H1 (cell line): Measurements from ENCODE around the gene TCF19. TPM values are rescaled to one million over a fixed set of nuclear protein-coding genes. Genes with fewer than 3 reads are reported as not detected.

Source experiments
- CTCF ChIA-PET: fragments of 300-600 bp; sonication (Branson Sonifier 250); formaldehyde crosslinking; loops from one replicate; lab custom pipeline; 2021; ENCODE audit not compliant: partially characterized antibody; lab: Charles Lee
- POLR2A ChIA-PET: fragments of 300-600 bp; sonication (Branson Sonifier 250); formaldehyde crosslinking; loops from one replicate; lab custom pipeline; 2021; ENCODE audit warnings: inconsistent platforms; ENCODE audit not compliant: partially characterized antibody; lab: Charles Lee
- DNase-seq, 2 experiments: peaks; one replicate each; pipeline versions ENCODE4 v3.0.0 to v3.0.0-alpha.2; 2010 to 2022; ENCODE audit warnings: low spot score in 2 of 2, low read depth in 1 of 2, mixed read lengths in 1 of 2
- FAIRE-seq: peaks from 2 replicates; lab custom pipeline; 2011; peaks lifted over from hg19 to GRCh38; lab: Jason Lieb, UNC
- H2AFZ ChIP-seq: 2 replicates; pipeline ENCODE4 v1.8.1; 2012; ENCODE audit warnings: low read length, inconsistent platforms
- H2AK5ac ChIP-seq: 2 replicates; pipeline ENCODE4 v1.6.1; 2013; ENCODE audit warnings: low read depth, low read length
- H2BK120ac ChIP-seq: replicated peaks from 2 replicates; pipeline ENCODE3; 2013; ENCODE audit warnings: low read depth, low read length, inconsistent platforms
- H2BK12ac ChIP-seq: 2 replicates; pipeline ENCODE4 v1.6.1; 2013; ENCODE audit warnings: low read depth, low read length
- H2BK15ac ChIP-seq: 2 replicates; pipeline ENCODE4 v1.6.1; 2013; ENCODE audit warnings: low read length
- H2BK20ac ChIP-seq: 2 replicates; pipeline ENCODE4 v1.6.1; 2013; ENCODE audit warnings: low read length
- H2BK5ac ChIP-seq: 2 replicates; pipeline ENCODE4 v1.6.1; 2013; ENCODE audit warnings: low read depth, low read length
- H3K14ac ChIP-seq: 2 replicates; pipeline ENCODE4 v1.6.1; 2013; ENCODE audit warnings: inconsistent platforms; ENCODE audit not compliant: insufficient read length
- H3K18ac ChIP-seq: 2 replicates; pipeline ENCODE4 v1.6.1; 2013; ENCODE audit warnings: low read length; ENCODE audit errors: extremely low read depth
- H3K23ac ChIP-seq: 2 replicates; pipeline ENCODE4 v1.6.1; 2013; ENCODE audit warnings: inconsistent platforms; ENCODE audit not compliant: insufficient read length
- H3K23me2 ChIP-seq: 2 replicates; pipeline ENCODE4 v1.6.1; 2013; ENCODE audit warnings: low read depth, low read length
- H3K27ac ChIP-seq: 2 replicates; pipeline ENCODE4 v1.6.1; 2011; ENCODE audit warnings: low read depth, low read length, inconsistent platforms
- H3K27me3 ChIP-seq, 4 experiments: replicated peaks in 1 of 4; 1 replicate in 1 of 4; 2 replicates in 3 of 4; pipeline versions ENCODE4 v1.6.1 to v1.8.1; 2011 to 2013; ENCODE audit warnings: low read length in 3 of 4, mild to moderate bottlenecking in 3 of 4, inconsistent platforms in 2 of 4, mixed read lengths in 2 of 4, moderate library complexity in 1 of 4; ENCODE audit not compliant: control insufficient read depth in 3 of 4, insufficient read depth in 3 of 4; ENCODE audit errors: extremely low read depth in 1 of 4
- H3K36me3 ChIP-seq, 4 experiments: 2 replicates each; pipeline versions ENCODE4 v1.6.1 to v1.8.1; 2011 to 2013; ENCODE audit warnings: mild to moderate bottlenecking in 4 of 4, low read length in 3 of 4, moderate library complexity in 2 of 4, control low read depth in 1 of 4, inconsistent platforms in 1 of 4; ENCODE audit not compliant: insufficient read depth in 4 of 4, control insufficient read depth in 2 of 4
- H3K4ac ChIP-seq: replicated peaks from 2 replicates; pipeline ENCODE3; 2013; ENCODE audit warnings: low read length, low read depth, mixed read lengths, inconsistent platforms; ENCODE audit not compliant: insufficient read length
- H3K4me1 ChIP-seq, 4 experiments: replicated peaks in 1 of 4; 1 replicate in 1 of 4; 2 replicates in 3 of 4; pipeline versions ENCODE4 v1.6.1 to v1.8.1; 2011 to 2013; ENCODE audit warnings: low read length in 3 of 4, inconsistent platforms in 2 of 4, mixed read lengths in 1 of 4; ENCODE audit not compliant: insufficient read depth in 4 of 4, control insufficient read depth in 3 of 4
- H3K4me2 ChIP-seq, 2 experiments: 2 replicates each; pipeline versions ENCODE4 v1.6.1 to v1.8.1; 2011 to 2013; ENCODE audit warnings: low read depth in 2 of 2, low read length in 2 of 2, control low read depth in 1 of 2, inconsistent platforms in 1 of 2, mild to moderate bottlenecking in 1 of 2; ENCODE audit not compliant: insufficient read depth in 1 of 2
- H3K4me3 ChIP-seq, 4 experiments: fragments of 200-600, 300-600 bp in 1 of 4; sonication (generic), shearing (Covaris generic), sonication (Bioruptor Twin) in 1 of 4; 2 replicates each; pipeline versions ENCODE4 v1.5.1 to v1.8.1; 2011 to 2016; ENCODE audit warnings: low read length in 4 of 4, low read depth in 3 of 4, control low read depth in 2 of 4, inconsistent platforms in 2 of 4, mild to moderate bottlenecking in 2 of 4, mixed read lengths in 1 of 4, moderate library complexity in 1 of 4; ENCODE audit not compliant: insufficient read depth in 2 of 4; ENCODE audit errors: extremely low read depth in 1 of 4
- H3K56ac ChIP-seq: replicated peaks from 2 replicates; pipeline ENCODE3; 2013; ENCODE audit warnings: low read depth, mild to moderate bottlenecking, mixed read lengths, low read length, inconsistent platforms; ENCODE audit not compliant: insufficient read length
- H3K79me1 ChIP-seq: 2 replicates; pipeline ENCODE4 v1.6.1; 2013; ENCODE audit warnings: low read depth, low read length, control low read depth
- H3K79me2 ChIP-seq, 2 experiments: 2 replicates each; pipeline versions ENCODE4 v1.6.1 to v1.8.1; 2012 to 2013; ENCODE audit warnings: low read length in 2 of 2, mild to moderate bottlenecking in 2 of 2, inconsistent platforms in 1 of 2; ENCODE audit not compliant: insufficient read depth in 2 of 2, control insufficient read depth in 1 of 2
- H3K9ac ChIP-seq, 4 experiments: replicated peaks in 1 of 4; 1 replicate in 1 of 4; 2 replicates in 3 of 4; pipeline versions ENCODE4 v1.6.1 to v1.8.1; 2011 to 2013; ENCODE audit warnings: low read depth in 3 of 4, low read length in 3 of 4, control low read depth in 2 of 4, mild to moderate bottlenecking in 2 of 4, moderate library complexity in 2 of 4, inconsistent platforms in 1 of 4; ENCODE audit errors: extremely low read depth in 1 of 4
- H3K9me3 ChIP-seq, 2 experiments: 2 replicates each; pipeline versions ENCODE4 v1.6.1 to v1.8.1; 2012 to 2013; ENCODE audit warnings: mild to moderate bottlenecking in 2 of 2, moderate library complexity in 2 of 2, control low read depth in 1 of 2, inconsistent platforms in 1 of 2, low read depth in 1 of 2, low read length in 1 of 2, mixed read lengths in 1 of 2; ENCODE audit not compliant: insufficient read depth in 2 of 2
- H4K20me1 ChIP-seq, 2 experiments: replicated peaks in 1 of 2; 2 replicates each; pipeline versions ENCODE3 to v1.8.1; 2011 to 2013; ENCODE audit warnings: inconsistent platforms in 2 of 2, low read length in 2 of 2, mild to moderate bottlenecking in 1 of 2; ENCODE audit not compliant: insufficient read depth in 2 of 2, control insufficient read depth in 1 of 2
- H4K5ac ChIP-seq: 2 replicates; pipeline ENCODE4 v1.6.1; 2013; ENCODE audit warnings: low read length, low read depth, mixed read lengths, inconsistent platforms; ENCODE audit not compliant: insufficient read length
- H4K8ac ChIP-seq: 2 replicates; pipeline ENCODE4 v1.8.0; 2013; ENCODE audit warnings: mild to moderate bottlenecking, moderate library complexity, low read length, inconsistent platforms; ENCODE audit not compliant: insufficient read depth; ENCODE audit errors: extremely low read depth
- H4K91ac ChIP-seq: replicated peaks from 2 replicates; pipeline ENCODE3; 2013; ENCODE audit warnings: low read length, mixed read lengths, inconsistent platforms; ENCODE audit not compliant: insufficient read length
- ASH2L ChIP-seq: fragments of 200-600, 300-600 bp; sonication (generic); IDR thresholded peaks from one replicate; pipeline ENCODE4 v1.7.1; 2017; ENCODE audit warnings: low read length
- RNF2 ChIP-seq: fragments of 200-900, 300-1000 bp; sonication (generic); IDR thresholded peaks from 2 replicates; pipeline ENCODE4 v1.7.1; 2016; ENCODE audit warnings: borderline replicate concordance, low read depth, mild to moderate bottlenecking, antibody characterized with exemption, low read length; ENCODE audit not compliant: poor library complexity, severe bottlenecking; ENCODE audit errors: missing control alignments
- SRF ChIP-seq: IDR thresholded peaks from 2 replicates; pipeline ENCODE4 v1.6.1; 2011; ENCODE audit warnings: mild to moderate bottlenecking, low read depth, low read length, moderate library complexity
- TAF1 ChIP-seq: IDR thresholded peaks from 2 replicates; pipeline ENCODE4 v1.6.1; 2011; ENCODE audit warnings: mild to moderate bottlenecking, low read depth, low read length
- WGBS, 2 experiments: shearing (Covaris generic) in 1 of 2; methylation state at CpG; one replicate each; pipeline versions ENCODE4 v1.1.6 to v1.1.7; 2013 to 2015; ENCODE audit warnings: low lambda C conversion rate in 2 of 2, mixed read lengths in 2 of 2, inconsistent platforms in 1 of 2, low coverage in 1 of 2, missing lambda C conversion rate in 1 of 2; ENCODE audit not compliant: insufficient replicate concordance in 2 of 2, insufficient coverage in 1 of 2, insufficient read length in 1 of 2; ENCODE audit errors: extremely low coverage in 1 of 2, missing lambda C conversion rate in 1 of 2; 5-methylcytosine and 5-hydroxymethylcytosine counted together
- polyA plus RNA-seq, 7 experiments: library from polyadenylated mRNA; depleted of rRNA in 3 of 7; stranded (reverse) in 5 of 7; unstranded in 2 of 7; fragments of >200 nt in 5 of 7; fragments of 200-250 nt in 2 of 7; gene quantifications; 1 replicate in 5 of 7; 2 replicates in 1 of 7; 4 replicates in 1 of 7; pipeline versions ENCODE4 v1.2.1 to v1.2.3, GENCODE V29; 2011 to 2013; ENCODE audit warnings: missing spikeins in 2 of 7, mixed read lengths in 2 of 7
- total RNA-seq: library from RNA; stranded (reverse); fragmentation: NEBNext Ultra II Directional; extraction: Animal tissue kit (Norgen Biotek cat#: 25700); gene quantifications from 2 replicates; pipeline ENCODE4 v1.2.1, GENCODE V29; 2021

The TCF19 gene
- total and polyA plus RNA-seq, 2 of the 8 experiments (the other 6 are each of a cell fraction or from before 2014, with no cell fraction given): 7.2 to 11.0 TPM

- WGBS, 2 experiments: 52% methylated on average over 6 of the region's 11 CpGs; no CpG with 5 or more reads in 1 of the 2 experiments
- Histone ChIP-seq H3K27ac (no peak overlapping the region), H2BK15ac (no peak overlapping the region), H3K4me2 (no peak overlapping the region), H4K5ac (no peak overlapping the region), H3K27me3 (no peaks in the 10 kb centered on the region), H3K14ac (no peak overlapping the region), H3K18ac (no peak overlapping the region), H3K79me2 (no peaks in the 10 kb centered on the region), H3K79me1 (no peaks in the 10 kb centered on the region)
- TF ChIP-seq ASH2L: peak; percentile 54
- TF ChIP-seq TAF1: no peak
- TF ChIP-seq SRF: 0 out of 2 replicates have a peak, but pooled peaks have one; percentile 24
- no peak for TF ChIP-seq RNF2
- TF ChIP-seq, all 59 proteins: peak for 2
- H2AK5ac ChIP-seq: 0 out of 2 replicates have a peak overlapping the region, but pooled peaks have one; percentile 44
- H3K23me2 ChIP-seq: no peaks in the 10 kb centered on the region; the same call in 1 of the 2 replicates
- H2BK5ac ChIP-seq: no peak overlapping the region
- H3K4me3 ChIP-seq: no peak overlapping the region
- ChIA-PET POLR2A (interaction anchor here (0.7 to 1.9 kb wide), 3 partner anchors 24 to 36 kb away, joined by 3 to 6 read pairs (median 3); no protein-coding TSS in a partner anchor), CTCF (interaction anchor here (0.5 to 1.4 kb wide), 8 partner anchors 11 to 164 kb away, joined by 3 to 4 read pairs (median 3); no protein-coding TSS in a partner anchor)
- no peak overlapping the region for H3K56ac ChIP-seq
- H2BK120ac ChIP-seq: no peak overlapping the region
- H3K9ac ChIP-seq: no peak overlapping the region
- H4K20me1 ChIP-seq: no peaks in the 10 kb centered on the region
- H2AFZ ChIP-seq: no peak overlapping the region
- H4K8ac ChIP-seq: no peak overlapping the region; the same call in none of the 2 replicates
- H3K36me3 ChIP-seq: no peaks in the 10 kb centered on the region
- H2BK20ac ChIP-seq: no peak overlapping the region
- FAIRE-seq: no peak
- H3K4ac ChIP-seq: no peak overlapping the region
- H3K9me3 ChIP-seq: peaks cover 0 to 3% of the 10 kb centered on the region in 2 experiments; a peak in 1 of 4 replicates
- H3K4me1 ChIP-seq: peaks cover 7 to 12% (median 9%) of the 10 kb centered on the region in 4 experiments
- H2BK12ac ChIP-seq: no peak overlapping the region
- no peak overlapping the region for H3K23ac ChIP-seq
- no peak overlapping the region for H4K91ac ChIP-seq
- DNase-seq: no peak
Observed at GRCh38 chr6:31202259-31203166, 44.1 kb downstream of the TCF19 start.
